ENCODE measurements around the gene ITPR1. TPM values are rescaled to one million over a fixed set of nuclear protein-coding genes. Genes with fewer than 3 reads are reported as not detected.
"Not testable (repeated sequence)": the region's sequence is repeated elsewhere in the genome, so short reads cannot be mapped to it uniquely, and the experiment has no call there.

The ITPR1 gene
- total RNA-seq, 2 donors from 2014 or later, result 36.8 to 43.8 TPM

GRCh38 chr3:4752201-4753072 lies 259.3 kb downstream of the ITPR1 start:
- DNase-seq, result no peak
- intact Hi-C loops (cut with DNase I), result no loop called here
- ATAC-seq, result peak; percentile 14 to 24

- no peak for ATAC-seq
- intact Hi-C loops (cut with DNase I), result no loop called here
Measured at GRCh38 chr3:4753073-4753691, 260.0 kb downstream of the ITPR1 start.

GRCh38 chr3:4754180-4755086 lies 261.3 kb downstream of the ITPR1 start:
- ATAC-seq (no peak), DNase-seq (no peak)
- intact Hi-C loops (cut with DNase I), result no loop called here

More at GRCh38 chr3:4753073-4753691, 260.0 kb downstream of the ITPR1 start:
- no peak for DNase-seq

- intact Hi-C loops (cut with DNase I), result no loop called here
- no peak for ATAC-seq
- DNase-seq, result no peak
Measured at GRCh38 chr3:4755566-4755965, 262.4 kb downstream of the ITPR1 start.

- DNase-seq (no peak), ATAC-seq (no peak)
- intact Hi-C loops (cut with DNase I), result no loop called here
Measured at GRCh38 chr3:4756057-4756775, 263.1 kb downstream of the ITPR1 start.

- intact Hi-C loops (cut with DNase I), result no loop called here
- no peak for ATAC-seq
- no peak for DNase-seq
Measured at GRCh38 chr3:4756855-4757574, 263.9 kb downstream of the ITPR1 start.

- intact Hi-C loops (cut with DNase I), result no loop called here
- DNase-seq (no peak), ATAC-seq (no peak)
Measured at GRCh38 chr3:4757575-4758248, 264.6 kb downstream of the ITPR1 start.

- ATAC-seq (no peak), DNase-seq (no peak)
- intact Hi-C loops (cut with DNase I), result no loop called here
Measured at GRCh38 chr3:4758249-4758860, 265.2 kb downstream of the ITPR1 start.

GRCh38 chr3:4758957-4759656 lies 266.0 kb downstream of the ITPR1 start:
- intact Hi-C loops (cut with DNase I), result no loop called here
- no peak for DNase-seq
- no peak for ATAC-seq

GRCh38 chr3:4759689-4760312 lies 266.7 kb downstream of the ITPR1 start:
- ATAC-seq, result no peak
- intact Hi-C loops (cut with DNase I), result no loop called here

GRCh38 chr3:4761759-4762158 lies 268.6 kb downstream of the ITPR1 start:
- intact Hi-C loops (cut with DNase I), result no loop called here
- DNase-seq (no peak), ATAC-seq (no peak)

More at GRCh38 chr3:4759689-4760312, 266.7 kb downstream of the ITPR1 start:
- DNase-seq, result no peak

- intact Hi-C loops (cut with DNase I); DNase-seq: not testable (repeated sequence)
- ATAC-seq, result peak in 1 of 2 donors; percentile 57
Measured at GRCh38 chr3:4762481-4763230, 269.5 kb downstream of the ITPR1 start.

GRCh38 chr3:4763604-4764247 lies 270.6 kb downstream of the ITPR1 start:
- no peak for DNase-seq
- intact Hi-C loops (cut with DNase I), result no loop called here
- no peak for ATAC-seq

- no peak for DNase-seq
- ATAC-seq, result no peak
- intact Hi-C loops (cut with DNase I), result no loop called here
Measured at GRCh38 chr3:4765212-4765611, 272.1 kb downstream of the ITPR1 start.

- DNase-seq, result no peak
- ATAC-seq, result no peak
- intact Hi-C loops (cut with DNase I), result no loop called here
Measured at GRCh38 chr3:4766263-4766662, 273.1 kb downstream of the ITPR1 start.
